ENCODE data around the gene LRP4.

- TF ChIP-seq, protein P1, sequence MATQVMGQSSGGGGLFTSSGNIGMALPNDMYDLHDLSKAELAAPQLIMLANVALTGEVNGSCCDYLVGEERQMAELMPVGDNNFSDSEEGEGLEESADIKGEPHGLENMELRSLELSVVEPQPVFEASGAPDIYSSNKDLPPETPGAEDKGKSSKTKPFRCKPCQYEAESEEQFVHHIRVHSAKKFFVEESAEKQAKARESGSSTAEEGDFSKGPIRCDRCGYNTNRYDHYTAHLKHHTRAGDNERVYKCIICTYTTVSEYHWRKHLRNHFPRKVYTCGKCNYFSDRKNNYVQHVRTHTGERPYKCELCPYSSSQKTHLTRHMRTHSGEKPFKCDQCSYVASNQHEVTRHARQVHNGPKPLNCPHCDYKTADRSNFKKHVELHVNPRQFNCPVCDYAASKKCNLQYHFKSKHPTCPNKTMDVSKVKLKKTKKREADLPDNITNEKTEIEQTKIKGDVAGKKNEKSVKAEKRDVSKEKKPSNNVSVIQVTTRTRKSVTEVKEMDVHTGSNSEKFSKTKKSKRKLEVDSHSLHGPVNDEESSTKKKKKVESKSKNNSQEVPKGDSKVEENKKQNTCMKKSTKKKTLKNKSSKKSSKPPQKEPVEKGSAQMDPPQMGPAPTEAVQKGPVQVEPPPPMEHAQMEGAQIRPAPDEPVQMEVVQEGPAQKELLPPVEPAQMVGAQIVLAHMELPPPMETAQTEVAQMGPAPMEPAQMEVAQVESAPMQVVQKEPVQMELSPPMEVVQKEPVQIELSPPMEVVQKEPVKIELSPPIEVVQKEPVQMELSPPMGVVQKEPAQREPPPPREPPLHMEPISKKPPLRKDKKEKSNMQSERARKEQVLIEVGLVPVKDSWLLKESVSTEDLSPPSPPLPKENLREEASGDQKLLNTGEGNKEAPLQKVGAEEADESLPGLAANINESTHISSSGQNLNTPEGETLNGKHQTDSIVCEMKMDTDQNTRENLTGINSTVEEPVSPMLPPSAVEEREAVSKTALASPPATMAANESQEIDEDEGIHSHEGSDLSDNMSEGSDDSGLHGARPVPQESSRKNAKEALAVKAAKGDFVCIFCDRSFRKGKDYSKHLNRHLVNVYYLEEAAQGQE (tag by site-specific recombination; IDR thresholded peaks at IDR 0.05) = no peak
- no peak for TF ChIP-seq ZFHX2 (tag by site-specific recombination; conservative IDR thresholded peaks at IDR 0.05)
- TF ChIP-seq CTCF (tag by site-specific recombination; IDR thresholded peaks at IDR 0.05) = no peak
- no peak for TF ChIP-seq REPIN1 (tag by site-specific recombination; IDR thresholded peaks at IDR 0.05; ENCODE audit: low read depth)
- no peak for TF ChIP-seq ZNF121 (tag by site-specific recombination; IDR thresholded peaks at IDR 0.05)
- TF ChIP-seq ZNF792 (tag by site-specific recombination; IDR thresholded peaks at IDR 0.05) = no peak
- no peak for TF ChIP-seq ZNF629 (tag by site-specific recombination; IDR thresholded peaks at IDR 0.05)
- no peak for TF ChIP-seq KLF9 (tag by site-specific recombination; IDR thresholded peaks at IDR 0.05; ENCODE audit: low read depth)
- TF ChIP-seq ZFP41 (tag by site-specific recombination; IDR thresholded peaks at IDR 0.05; ENCODE audit: borderline replicate concordance) = no peak
- TF ChIP-seq PRDM1 (tag by site-specific recombination; IDR thresholded peaks at IDR 0.05) = no peak
- no peak for TF ChIP-seq ZNF2 (tag by site-specific recombination; IDR thresholded peaks at IDR 0.05)
- TF ChIP-seq, protein P2, sequence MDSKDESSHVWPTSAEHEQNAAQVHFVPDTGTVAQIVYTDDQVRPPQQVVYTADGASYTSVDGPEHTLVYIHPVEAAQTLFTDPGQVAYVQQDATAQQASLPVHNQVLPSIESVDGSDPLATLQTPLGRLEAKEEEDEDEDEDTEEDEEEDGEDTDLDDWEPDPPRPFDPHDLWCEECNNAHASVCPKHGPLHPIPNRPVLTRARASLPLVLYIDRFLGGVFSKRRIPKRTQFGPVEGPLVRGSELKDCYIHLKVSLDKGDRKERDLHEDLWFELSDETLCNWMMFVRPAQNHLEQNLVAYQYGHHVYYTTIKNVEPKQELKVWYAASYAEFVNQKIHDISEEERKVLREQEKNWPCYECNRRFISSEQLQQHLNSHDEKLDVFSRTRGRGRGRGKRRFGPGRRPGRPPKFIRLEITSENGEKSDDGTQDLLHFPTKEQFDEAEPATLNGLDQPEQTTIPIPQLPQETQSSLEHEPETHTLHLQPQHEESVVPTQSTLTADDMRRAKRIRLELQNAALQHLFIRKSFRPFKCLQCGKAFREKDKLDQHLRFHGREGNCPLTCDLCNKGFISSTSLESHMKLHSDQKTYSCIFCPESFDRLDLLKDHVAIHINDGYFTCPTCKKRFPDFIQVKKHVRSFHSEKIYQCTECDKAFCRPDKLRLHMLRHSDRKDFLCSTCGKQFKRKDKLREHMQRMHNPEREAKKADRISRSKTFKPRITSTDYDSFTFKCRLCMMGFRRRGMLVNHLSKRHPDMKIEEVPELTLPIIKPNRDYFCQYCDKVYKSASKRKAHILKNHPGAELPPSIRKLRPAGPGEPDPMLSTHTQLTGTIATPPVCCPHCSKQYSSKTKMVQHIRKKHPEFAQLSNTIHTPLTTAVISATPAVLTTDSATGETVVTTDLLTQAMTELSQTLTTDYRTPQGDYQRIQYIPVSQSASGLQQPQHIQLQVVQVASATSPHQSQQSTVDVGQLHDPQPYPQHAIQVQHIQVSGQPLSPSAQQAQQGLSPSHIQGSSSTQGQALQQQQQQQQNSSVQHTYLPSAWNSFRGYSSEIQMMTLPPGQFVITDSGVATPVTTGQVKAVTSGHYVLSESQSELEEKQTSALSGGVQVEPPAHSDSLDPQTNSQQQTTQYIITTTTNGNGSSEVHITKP (tag by site-specific recombination; IDR thresholded peaks at IDR 0.05) = no peak
Measured at GRCh38 chr11:46827995-46828394, 90.4 kb downstream of the LRP4 start.

All from HEK293 (cell line).